ENCODE results near the gene AS3MT.

DNA sequence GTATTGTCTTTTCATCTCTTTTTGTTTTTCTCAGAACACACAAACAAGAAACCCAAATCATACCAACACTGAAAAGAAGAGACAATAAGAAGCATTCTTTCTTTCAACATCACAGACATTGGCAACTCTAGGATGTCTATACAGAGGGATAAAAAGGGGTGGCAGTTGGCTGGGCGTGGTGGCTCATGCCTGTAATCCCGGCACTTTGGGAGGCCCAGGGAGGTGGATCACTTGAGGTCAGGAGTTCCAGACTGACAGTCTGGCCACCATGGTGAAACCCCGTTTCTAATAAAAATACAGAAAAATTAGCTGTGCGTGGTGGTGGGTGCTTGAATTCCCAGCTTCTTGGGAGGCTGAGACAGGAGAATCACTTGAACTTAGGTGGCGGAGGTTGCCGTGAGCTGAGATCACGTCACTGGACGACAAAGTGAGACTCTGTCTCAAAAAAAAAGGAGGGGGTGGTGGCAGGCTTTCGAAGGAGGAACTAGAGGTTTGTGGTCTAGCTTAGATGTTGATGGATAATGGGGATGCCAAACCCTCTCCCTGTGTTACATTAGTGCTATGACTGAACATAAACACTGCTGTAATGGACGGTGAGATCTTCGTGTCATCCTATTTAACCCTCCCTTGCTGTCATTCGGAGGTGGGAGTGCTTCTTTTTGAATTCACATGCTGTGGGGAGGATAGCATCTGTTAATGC lies 58.2 kb downstream of the AS3MT start:
- TF ChIP-seq, protein P1, sequence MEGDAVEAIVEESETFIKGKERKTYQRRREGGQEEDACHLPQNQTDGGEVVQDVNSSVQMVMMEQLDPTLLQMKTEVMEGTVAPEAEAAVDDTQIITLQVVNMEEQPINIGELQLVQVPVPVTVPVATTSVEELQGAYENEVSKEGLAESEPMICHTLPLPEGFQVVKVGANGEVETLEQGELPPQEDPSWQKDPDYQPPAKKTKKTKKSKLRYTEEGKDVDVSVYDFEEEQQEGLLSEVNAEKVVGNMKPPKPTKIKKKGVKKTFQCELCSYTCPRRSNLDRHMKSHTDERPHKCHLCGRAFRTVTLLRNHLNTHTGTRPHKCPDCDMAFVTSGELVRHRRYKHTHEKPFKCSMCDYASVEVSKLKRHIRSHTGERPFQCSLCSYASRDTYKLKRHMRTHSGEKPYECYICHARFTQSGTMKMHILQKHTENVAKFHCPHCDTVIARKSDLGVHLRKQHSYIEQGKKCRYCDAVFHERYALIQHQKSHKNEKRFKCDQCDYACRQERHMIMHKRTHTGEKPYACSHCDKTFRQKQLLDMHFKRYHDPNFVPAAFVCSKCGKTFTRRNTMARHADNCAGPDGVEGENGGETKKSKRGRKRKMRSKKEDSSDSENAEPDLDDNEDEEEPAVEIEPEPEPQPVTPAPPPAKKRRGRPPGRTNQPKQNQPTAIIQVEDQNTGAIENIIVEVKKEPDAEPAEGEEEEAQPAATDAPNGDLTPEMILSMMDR (IDR thresholded peaks at IDR 0.05): no peak
- no peak for TF ChIP-seq POLR2A (IDR thresholded peaks at IDR 0.05)

Data from ovary (tissue), 3 donors.